Adrenal gland (tissue), 5 donors: Measurements from ENCODE around the gene STK24.

Source experiments
- CTCF ChIP-seq, 6 experiments: fragments of 450-650 bp in 4 of 6; fragments of 200-600 bp in 2 of 6; sonication (generic) in 1 of 6; IDR thresholded peaks; 1 replicate in 5 of 6; 2 replicates in 1 of 6; pipeline versions ENCODE4 v1.5.1 to v1.8.0; 2016 to 2021; ENCODE audit warnings: antibody characterized with exemption in 6 of 6, mild to moderate bottlenecking in 2 of 6, moderate library complexity in 1 of 6
- POLR2A ChIP-seq, 2 donors: fragments of 450-650 bp; IDR thresholded peaks; one replicate each; pipeline ENCODE4 v1.6.1; 2017; ENCODE audit warnings: antibody characterized with exemption in 2 of 2, mild to moderate bottlenecking in 2 of 2, moderate library complexity in 1 of 2
- donor health status: DM: no; HTN: no; CAD: no.

- TF ChIP-seq POLR2A (IDR thresholded peaks at IDR 0.05) (no peak), CTCF (IDR thresholded peaks at IDR 0.05) (no peak)
Observed at GRCh38 chr13:98443329-98443728, 133.6 kb downstream of the STK24 start.
